ENCODE data around the gene CBLB.

DNA sequence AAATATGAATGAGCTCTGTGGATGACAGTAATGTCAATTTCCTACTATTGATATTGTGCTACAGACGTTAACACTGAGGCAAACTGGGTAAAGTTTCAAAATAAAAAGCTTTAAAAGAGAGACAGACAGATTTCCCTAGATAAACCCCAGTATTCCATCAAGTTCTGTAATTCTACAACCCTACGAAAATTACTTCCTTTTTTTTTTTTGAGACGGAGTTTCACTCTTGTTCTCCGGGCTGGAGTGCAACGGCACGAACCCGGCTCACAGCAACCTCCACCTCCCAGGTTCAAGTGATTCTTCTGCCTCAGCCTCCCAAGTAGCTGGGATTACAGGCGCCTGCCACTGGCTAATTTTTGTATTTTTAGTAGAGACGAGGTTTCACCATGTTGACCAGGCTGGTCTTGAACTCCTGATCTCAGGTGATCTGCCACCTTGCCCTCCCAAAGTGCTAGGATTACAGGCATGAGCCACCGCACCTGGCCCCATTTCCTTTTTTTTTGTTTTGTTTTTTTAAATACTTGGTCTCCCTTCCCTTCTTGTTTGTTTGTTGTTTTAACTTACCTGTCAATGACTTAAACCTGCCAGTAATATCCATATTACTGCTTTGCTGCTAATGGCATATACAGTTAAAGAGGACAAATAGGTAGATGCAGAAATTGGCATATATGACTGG is 57.2 kb downstream of the CBLB start:
- TF ChIP-seq, protein P1, sequence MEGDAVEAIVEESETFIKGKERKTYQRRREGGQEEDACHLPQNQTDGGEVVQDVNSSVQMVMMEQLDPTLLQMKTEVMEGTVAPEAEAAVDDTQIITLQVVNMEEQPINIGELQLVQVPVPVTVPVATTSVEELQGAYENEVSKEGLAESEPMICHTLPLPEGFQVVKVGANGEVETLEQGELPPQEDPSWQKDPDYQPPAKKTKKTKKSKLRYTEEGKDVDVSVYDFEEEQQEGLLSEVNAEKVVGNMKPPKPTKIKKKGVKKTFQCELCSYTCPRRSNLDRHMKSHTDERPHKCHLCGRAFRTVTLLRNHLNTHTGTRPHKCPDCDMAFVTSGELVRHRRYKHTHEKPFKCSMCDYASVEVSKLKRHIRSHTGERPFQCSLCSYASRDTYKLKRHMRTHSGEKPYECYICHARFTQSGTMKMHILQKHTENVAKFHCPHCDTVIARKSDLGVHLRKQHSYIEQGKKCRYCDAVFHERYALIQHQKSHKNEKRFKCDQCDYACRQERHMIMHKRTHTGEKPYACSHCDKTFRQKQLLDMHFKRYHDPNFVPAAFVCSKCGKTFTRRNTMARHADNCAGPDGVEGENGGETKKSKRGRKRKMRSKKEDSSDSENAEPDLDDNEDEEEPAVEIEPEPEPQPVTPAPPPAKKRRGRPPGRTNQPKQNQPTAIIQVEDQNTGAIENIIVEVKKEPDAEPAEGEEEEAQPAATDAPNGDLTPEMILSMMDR (IDR thresholded peaks at IDR 0.05) = no peak
- no peak for TF ChIP-seq EP300 (IDR thresholded peaks at IDR 0.05)

Data from tibial nerve (tissue), 4 donors.